H9 (cell line): ENCODE data around the gene TBC1D5. TPM values are rescaled to one million over a fixed set of nuclear protein-coding genes. Genes with fewer than 3 reads are reported as not detected.

Source experiments
- DNase-seq: peaks from one replicate; pipeline ENCODE4 v3.0.0-alpha.2; 2017
- H2AFZ ChIP-seq: one replicate; pipeline ENCODE4 v1.6.1; 2013; ENCODE audit warnings: mild to moderate bottlenecking, low read length, control low read depth, moderate library complexity
- H2AK5ac ChIP-seq: 2 replicates; pipeline ENCODE4 v1.6.1; 2013; ENCODE audit warnings: low read length, control low read depth, mixed read lengths; ENCODE audit not compliant: insufficient read length
- H2BK120ac ChIP-seq: one replicate; pipeline ENCODE4 v1.6.1; 2013; ENCODE audit warnings: low read depth, mild to moderate bottlenecking, low read length, control low read depth, inconsistent platforms; ENCODE audit not compliant: poor library complexity, severe bottlenecking
- H2BK12ac ChIP-seq: 2 replicates; pipeline ENCODE4 v1.6.1; 2013; ENCODE audit warnings: low read length, control low read depth, mixed read lengths, low read depth; ENCODE audit not compliant: insufficient read length
- H2BK15ac ChIP-seq: 2 replicates; pipeline ENCODE4 v1.6.1; 2013; ENCODE audit warnings: low read depth, low read length, control low read depth
- H2BK20ac ChIP-seq: one replicate; pipeline ENCODE4 v1.6.1; 2013; ENCODE audit warnings: low read depth, mild to moderate bottlenecking, low read length, control low read depth, inconsistent platforms; ENCODE audit not compliant: poor library complexity, severe bottlenecking
- H2BK5ac ChIP-seq: 2 replicates; pipeline ENCODE4 v1.6.1; 2013; ENCODE audit warnings: low read length, control low read depth, mixed read lengths; ENCODE audit not compliant: insufficient read length
- H3K14ac ChIP-seq: 2 replicates; pipeline ENCODE4 v1.6.1; 2013; ENCODE audit warnings: low read length, control low read depth; ENCODE audit not compliant: insufficient read depth
- H3K18ac ChIP-seq: 2 replicates; pipeline ENCODE4 v1.6.1; 2013; ENCODE audit warnings: low read depth, mild to moderate bottlenecking, mixed read lengths, low read length, control low read depth; ENCODE audit not compliant: insufficient read length
- H3K23ac ChIP-seq: 2 replicates; pipeline ENCODE4 v1.6.1; 2013; ENCODE audit warnings: low read length, control low read depth, mixed read lengths, low read depth; ENCODE audit not compliant: insufficient read length
- H3K23me2 ChIP-seq: 2 replicates; pipeline ENCODE4 v1.6.1; 2013; ENCODE audit warnings: low read depth, mild to moderate bottlenecking, mixed read lengths, low read length, control low read depth; ENCODE audit not compliant: insufficient read length, poor library complexity, severe bottlenecking
- H3K27ac ChIP-seq: 2 replicates; pipeline ENCODE4 v1.5.1; 2013; ENCODE audit warnings: low read length, control low read depth, mixed read lengths, low read depth; ENCODE audit not compliant: insufficient read length
- H3K27me3 ChIP-seq: 2 replicates; pipeline ENCODE4 v1.6.1; 2013; ENCODE audit warnings: low read length, control low read depth, inconsistent platforms; ENCODE audit not compliant: insufficient read depth
- H3K4ac ChIP-seq: 2 replicates; pipeline ENCODE4 v1.6.1; 2013; ENCODE audit warnings: low read depth, mild to moderate bottlenecking, control low read depth, inconsistent platforms, low read length, moderate library complexity
- H3K4me1 ChIP-seq: 2 replicates; pipeline ENCODE4 v1.6.1; 2013; ENCODE audit warnings: low read length, control low read depth, inconsistent platforms; ENCODE audit not compliant: insufficient read depth
- H3K4me2 ChIP-seq: 2 replicates; pipeline ENCODE4 v1.6.1; 2013; ENCODE audit warnings: low read length, control low read depth, mixed read lengths; ENCODE audit not compliant: insufficient read length, insufficient read depth
- H3K56ac ChIP-seq: 2 replicates; pipeline ENCODE4 v1.6.1; 2013; ENCODE audit warnings: low read depth, mild to moderate bottlenecking, mixed read lengths, low read length, control low read depth; ENCODE audit not compliant: insufficient read length
- H3K79me1 ChIP-seq: 2 replicates; pipeline ENCODE4 v1.6.1; 2013; ENCODE audit warnings: low read depth, mild to moderate bottlenecking, moderate library complexity, low read length, control low read depth, inconsistent platforms; ENCODE audit not compliant: insufficient read depth, poor library complexity, severe bottlenecking
- H3K79me2 ChIP-seq: 2 replicates; pipeline ENCODE4 v1.6.1; 2013; ENCODE audit warnings: low read length, control low read depth, inconsistent platforms; ENCODE audit not compliant: insufficient read depth
- H3K9ac ChIP-seq: 2 replicates; pipeline ENCODE4 v1.6.1; 2013; ENCODE audit warnings: low read length, control low read depth, mixed read lengths; ENCODE audit not compliant: insufficient read length; ENCODE audit errors: extremely low read depth
- H3K9me3 ChIP-seq: one replicate; pipeline ENCODE4 v1.6.1; 2013; ENCODE audit warnings: low read depth, low read length, inconsistent platforms; ENCODE audit not compliant: control insufficient read depth
- H3T11ph ChIP-seq: one replicate; pipeline ENCODE4 v1.6.1; 2013; ENCODE audit warnings: mild to moderate bottlenecking, low read length, control low read depth, inconsistent platforms
- H4K20me1 ChIP-seq: one replicate; pipeline ENCODE4 v1.6.1; 2013; ENCODE audit not compliant: control insufficient read depth, insufficient read length, insufficient read depth
- H4K5ac ChIP-seq: 2 replicates; pipeline ENCODE4 v1.6.1; 2013; ENCODE audit warnings: low read depth, mild to moderate bottlenecking, mixed read lengths, low read length, control low read depth; ENCODE audit not compliant: insufficient read length
- H4K8ac ChIP-seq: replicated peaks from 2 replicates; pipeline ENCODE4 v1.6.1; 2013; ENCODE audit warnings: low read length, control low read depth, mixed read lengths, low read depth; ENCODE audit not compliant: insufficient read length
- H4K91ac ChIP-seq: 2 replicates; pipeline ENCODE4 v1.6.1; 2013; ENCODE audit warnings: low read depth, mild to moderate bottlenecking, moderate library complexity, mixed read lengths, low read length, control low read depth; ENCODE audit not compliant: insufficient read length
- H3K27ac Mint-ChIP-seq, 3 experiments: 2 replicates in 2 of 3; 3 replicates in 1 of 3; pipeline ENCODE4 v1.8.0; 2020 to 2021; ENCODE audit warnings: mixed read lengths in 3 of 3, mild to moderate bottlenecking in 1 of 3, moderate library complexity in 1 of 3
- H3K27me3 Mint-ChIP-seq: 2 replicates; pipeline ENCODE4 v1.8.0; 2021; ENCODE audit warnings: low read depth, mild to moderate bottlenecking, moderate library complexity, mixed read lengths
- H3K36me3 Mint-ChIP-seq, 3 experiments: 2 replicates in 2 of 3; 3 replicates in 1 of 3; pipeline ENCODE4 v1.8.0; 2020 to 2021; ENCODE audit warnings: low read depth in 3 of 3, mixed read lengths in 3 of 3; ENCODE audit not compliant: insufficient read depth in 1 of 3
- H3K4me1 Mint-ChIP-seq, 2 experiments: 2 replicates each; pipeline ENCODE4 v1.8.0; 2020; ENCODE audit warnings: mixed read lengths in 2 of 2
- H3K4me3 Mint-ChIP-seq, 2 experiments: 2 replicates in 1 of 2; 3 replicates in 1 of 2; pipeline ENCODE4 v1.8.0; 2020 to 2021; ENCODE audit warnings: mild to moderate bottlenecking in 2 of 2, mixed read lengths in 2 of 2, moderate library complexity in 1 of 2
- H3K9me3 Mint-ChIP-seq, 2 experiments: 2 replicates in 1 of 2; 3 replicates in 1 of 2; pipeline ENCODE4 v1.8.0; 2020; ENCODE audit warnings: mild to moderate bottlenecking in 2 of 2, mixed read lengths in 2 of 2, moderate library complexity in 1 of 2
- CTCF ChIP-seq: fragments of 200-600 bp; sonication (generic); conservative IDR thresholded peaks from 3 replicates; pipeline ENCODE4 v1.8.0; 2021; ENCODE audit warnings: antibody characterized with exemption, mild to moderate bottlenecking
- WGBS: extraction: QIAGEN DNeasy Blood & Tissue Kit; methylation state at CpG from one replicate; pipeline ENCODE4 v1.1.7; 2013; ENCODE audit warnings: missing lambda C conversion rate, low lambda C conversion rate, mixed read lengths; ENCODE audit not compliant: insufficient read length; ENCODE audit errors: extremely low coverage; 5-methylcytosine and 5-hydroxymethylcytosine counted together
- total RNA-seq: library from RNA; stranded (reverse); gene quantifications from 2 replicates; pipeline ENCODE4 v1.2.1, GENCODE V29; 2021

TBC1D5 gene
- total RNA-seq, 1 experiment from 2014 or later: 25.0 TPM

- H3K4me3 Mint-ChIP-seq: no peak overlapping the region
- Histone ChIP-seq H2BK5ac (no peak overlapping the region), H3K79me1 (no peaks in the 10 kb centered on the region), H3T11ph (no peak overlapping the region), H4K20me1 (no peaks in the 10 kb centered on the region), H2BK20ac (no peak overlapping the region), H2BK12ac (no peak overlapping the region), H4K8ac (no peak overlapping the region), H3K23me2 (no peaks in the 10 kb centered on the region), H3K56ac (no peak overlapping the region), H3K27ac (no peak overlapping the region), H3K4me2 (no peak overlapping the region), H3K9ac (no peak overlapping the region), H3K4me1 (no peaks in the 10 kb centered on the region; the same call in 1 of the 2 replicates), H2BK15ac (no peak overlapping the region), H3K14ac (no peak overlapping the region), H2AFZ (no peak overlapping the region), H2BK120ac (no peak overlapping the region), H3K4ac (no peak overlapping the region), H3K27me3 (no peaks in the 10 kb centered on the region), H3K18ac (peak overlapping the region; percentile 2), H3K79me2 (no peaks in the 10 kb centered on the region), H4K5ac (no peak overlapping the region), H4K91ac (no peak overlapping the region), H3K9me3 (no peaks in the 10 kb centered on the region), H3K23ac (no peak overlapping the region), H2AK5ac (no peak overlapping the region)
- peak; percentile 37 for DNase-seq
- TF ChIP-seq CTCF: no peak
- H3K4me1 Mint-ChIP-seq: peaks cover 26 to 31% of the 10 kb centered on the region in 2 experiments
- no CpG with 5 or more reads among the region's 10 CpGs for WGBS
- peaks cover 0 to 4% of the 10 kb centered on the region in 2 experiments; a peak in 2 of 5 replicates for H3K9me3 Mint-ChIP-seq
- H3K36me3 Mint-ChIP-seq: peaks cover 0 to 5% (median 0%) of the 10 kb centered on the region in 3 experiments; a peak in 1 of 7 replicates
- peaks cover 3% of the 10 kb centered on the region for H3K27me3 Mint-ChIP-seq
- H3K27ac Mint-ChIP-seq: peak overlapping the region in 2 of 3 experiments; percentile 53 to 79; a peak in 2 of 7 replicates
Observed at GRCh38 chr3:17143893-17144664, 598.4 kb downstream of the TBC1D5 start.
